ENCODE results near the gene KRTAP2-4. TPM values are rescaled to one million over a fixed set of nuclear protein-coding genes. Genes with fewer than 3 reads are reported as not detected.
"Not testable (repeated sequence)": the region's sequence is repeated elsewhere in the genome, so short reads cannot be mapped to it uniquely, and the experiment has no call there.

The KRTAP2-4 gene
- polyA plus RNA-seq, 1 donor, result not detected

DNA sequence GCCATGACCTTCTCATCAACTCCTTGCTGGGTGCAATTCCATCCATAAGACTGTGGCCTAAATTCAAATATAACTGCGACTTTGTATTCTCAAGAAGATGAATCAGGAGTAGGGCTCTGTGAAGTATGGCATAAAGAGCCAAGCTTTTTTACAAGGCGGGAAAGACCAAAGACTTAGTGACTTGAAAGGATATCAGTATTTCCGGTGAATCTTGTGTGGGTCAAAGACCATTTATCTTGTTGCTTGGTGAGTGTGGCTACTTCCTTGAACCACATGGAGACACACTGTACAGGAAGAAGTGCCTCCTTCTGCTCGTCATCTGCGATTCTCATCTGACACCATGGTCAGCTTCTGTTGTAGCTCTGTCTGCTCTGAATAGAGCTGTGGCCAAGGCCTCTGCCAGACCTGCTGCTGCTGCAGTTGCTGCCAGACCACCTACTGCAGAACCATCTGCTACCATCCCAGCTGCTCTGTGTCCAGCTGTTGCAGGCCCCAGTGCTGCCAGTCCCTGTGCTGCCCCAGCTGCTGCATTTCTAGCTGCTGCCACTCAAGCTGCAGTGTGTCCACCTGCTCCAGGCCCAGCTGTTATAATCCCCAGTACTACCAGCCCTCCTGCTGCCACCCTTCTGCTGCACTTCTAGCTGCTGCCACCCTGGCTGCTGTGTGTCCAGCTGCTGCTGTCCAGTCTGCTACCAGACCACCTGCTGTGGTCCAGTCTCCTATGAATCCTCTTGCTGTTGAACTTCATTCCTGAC is 6.1 kb upstream of the KRTAP2-4 start:
- no peak for DNase-seq (ENCODE audit: low read depth)

DNA sequence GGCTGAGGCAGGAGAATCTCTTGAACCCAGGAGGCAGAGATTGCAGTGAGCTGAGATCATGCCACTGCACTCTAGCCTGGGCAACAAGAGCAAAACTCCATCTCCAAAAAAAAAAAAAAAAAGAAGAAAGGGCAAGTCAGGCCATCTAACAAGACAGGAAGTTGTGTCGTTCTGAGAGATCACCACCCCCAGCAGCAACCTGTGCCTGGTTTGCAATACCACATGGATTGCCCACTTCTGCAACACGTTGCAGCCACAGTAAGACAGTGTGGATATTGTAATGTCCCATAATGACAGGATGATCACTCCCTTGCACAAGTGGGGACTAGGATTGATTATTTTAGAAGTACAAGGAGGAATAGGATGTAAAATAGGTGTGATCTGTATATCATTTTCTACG is 3.4 kb upstream of the KRTAP2-4 start:
- no peak for DNase-seq (ENCODE audit: low read depth)

DNA sequence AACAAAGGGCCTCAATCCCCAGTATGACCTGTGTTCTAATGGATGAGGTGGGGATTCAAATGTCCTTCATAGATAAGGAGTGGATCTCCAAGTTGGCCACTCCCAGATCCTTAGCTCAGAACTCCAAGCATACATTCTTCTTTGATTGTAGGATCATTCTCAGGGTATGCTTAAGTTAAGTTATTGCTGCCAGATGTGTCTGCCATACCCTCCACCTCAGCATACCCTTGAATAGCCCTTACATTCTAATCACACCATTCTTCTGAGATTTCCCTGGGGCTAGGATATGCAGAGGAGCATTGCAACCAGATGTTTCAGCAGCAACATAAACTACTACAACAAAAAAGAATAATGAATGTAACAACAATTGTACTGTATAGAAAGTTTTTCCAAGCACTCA is 1.6 kb upstream of the KRTAP2-4 start:
- DNase-seq (ENCODE audit: low read depth), result no peak

DNA sequence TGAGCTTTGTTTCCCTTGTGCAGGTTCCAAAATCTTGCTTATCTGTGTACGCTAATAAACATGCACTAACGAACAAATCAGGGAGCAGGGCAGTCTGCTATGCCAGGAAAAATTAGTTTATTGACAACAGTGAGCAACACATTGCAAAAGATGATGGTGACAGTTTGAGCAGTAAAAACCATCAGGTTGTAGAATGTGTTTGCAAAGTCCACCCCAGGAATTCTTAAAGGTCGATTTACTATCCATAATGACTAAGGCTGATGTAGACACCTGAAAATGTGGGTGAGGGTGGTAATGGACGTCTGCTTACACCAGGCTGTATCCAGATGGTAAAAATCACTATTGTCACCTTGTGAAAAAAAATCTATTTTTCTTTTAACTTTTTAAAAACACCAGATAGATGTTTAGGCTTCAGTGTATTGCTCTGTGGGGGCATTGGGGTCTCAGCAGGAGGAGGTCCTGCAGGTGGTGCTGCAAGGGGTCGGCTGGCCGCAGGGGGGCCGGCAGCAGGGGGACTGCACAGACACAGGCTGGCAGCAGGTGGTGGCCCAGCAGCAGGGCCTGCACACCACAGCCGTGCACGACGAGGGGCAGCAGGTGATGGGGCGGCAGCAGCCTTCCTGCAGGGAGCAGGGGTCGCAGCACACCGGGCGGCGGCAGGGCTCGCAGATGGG is 526 bp downstream of the KRTAP2-4 start:
- not testable (repeated sequence) for DNase-seq (ENCODE audit: low read depth)

DNA sequence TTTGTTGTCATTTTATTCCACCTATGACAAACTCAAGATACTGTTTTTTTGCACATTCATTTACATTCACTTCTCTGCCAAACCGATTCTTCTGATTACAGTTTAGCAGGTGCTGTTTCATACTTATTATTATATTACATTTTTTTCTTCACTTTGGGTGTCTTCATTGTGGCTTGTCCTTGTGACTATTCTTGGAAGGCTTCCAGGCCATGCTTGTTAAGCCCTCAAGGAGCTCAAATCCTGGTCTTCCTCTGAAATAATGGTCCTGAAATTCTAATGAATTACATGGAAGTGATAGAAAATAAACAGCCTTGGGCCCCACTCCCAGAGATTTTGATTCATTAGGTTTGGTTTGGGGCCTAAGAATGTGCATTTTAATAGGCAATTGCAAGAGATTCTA is 1.4 kb downstream of the KRTAP2-4 start:
- no peak for DNase-seq (ENCODE audit: low read depth)

DNA sequence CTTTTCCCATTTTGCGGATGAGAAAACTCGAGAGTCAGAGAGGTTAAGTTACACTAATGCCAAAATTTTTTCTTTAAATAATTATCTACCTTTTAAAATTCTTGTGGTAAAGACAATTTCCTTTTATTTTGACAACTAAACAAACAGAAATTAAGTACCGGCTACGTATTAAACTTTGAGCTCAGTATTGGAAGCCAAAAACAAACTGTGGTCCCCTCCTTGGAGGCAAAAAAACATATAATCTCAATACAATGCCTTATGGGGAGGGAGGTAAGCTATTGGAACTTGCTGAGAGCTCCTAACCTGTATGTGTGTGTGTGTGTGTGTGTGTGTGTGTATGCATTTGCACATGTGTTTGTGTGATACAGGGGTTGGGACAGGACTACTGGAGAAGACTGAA is 2.2 kb downstream of the KRTAP2-4 start:
- DNase-seq (ENCODE audit: low read depth), result no peak

DNA sequence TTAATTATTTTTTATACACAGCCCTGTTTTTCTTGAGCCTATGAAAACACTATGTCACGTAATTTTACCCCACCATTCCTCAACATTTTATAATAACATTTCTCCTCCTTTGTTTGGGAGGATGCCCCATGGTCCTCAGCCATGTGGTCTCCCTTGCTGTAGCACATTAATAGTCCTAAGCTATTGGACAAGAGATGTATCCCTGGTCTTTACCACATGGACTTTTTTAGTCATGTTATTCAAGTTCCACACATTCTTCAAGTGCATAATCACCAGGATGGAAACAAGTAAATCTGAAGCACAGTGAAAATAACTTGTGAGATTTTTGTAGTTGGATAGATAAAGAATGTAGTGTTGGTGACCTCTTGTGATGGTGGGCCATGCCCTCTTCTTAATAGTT is 3.7 kb downstream of the KRTAP2-4 start:
- no peak for DNase-seq (ENCODE audit: low read depth)

DNA sequence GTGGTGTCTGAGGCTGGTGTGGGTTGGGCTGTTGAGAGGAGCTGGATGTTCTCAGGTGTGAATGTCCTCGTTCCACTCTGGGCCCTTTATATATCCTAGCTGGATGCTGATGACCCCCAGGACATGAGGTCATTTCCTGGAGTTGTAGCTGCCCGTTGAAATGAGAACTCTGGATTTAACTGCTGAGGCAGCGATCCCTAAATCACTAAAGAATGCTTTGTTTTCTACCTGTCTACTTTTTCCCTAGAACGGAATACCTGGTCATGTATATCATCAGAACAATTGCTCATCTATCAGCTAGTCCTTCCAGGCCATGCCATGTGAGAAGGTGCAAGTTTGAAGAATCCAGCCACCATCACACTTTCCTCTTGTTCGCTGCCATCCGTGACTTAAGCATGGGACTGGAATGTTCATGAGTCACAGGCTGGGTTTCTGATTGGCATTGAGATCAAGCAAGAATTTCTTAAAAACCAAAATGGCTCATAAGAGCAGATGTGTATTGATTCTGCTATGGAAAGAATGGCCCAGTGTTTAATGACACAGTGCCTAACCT is 5.6 kb downstream of the KRTAP2-4 start, which contains the start of gene KRTAP2-3:
Gene KRTAP2-3 (minus strand): TSS at position 63 of the 553 bp plus-strand sequence. CDS start 64 bp downstream, outside the sequence.
- no peak for DNase-seq (ENCODE audit: low read depth)

DNA sequence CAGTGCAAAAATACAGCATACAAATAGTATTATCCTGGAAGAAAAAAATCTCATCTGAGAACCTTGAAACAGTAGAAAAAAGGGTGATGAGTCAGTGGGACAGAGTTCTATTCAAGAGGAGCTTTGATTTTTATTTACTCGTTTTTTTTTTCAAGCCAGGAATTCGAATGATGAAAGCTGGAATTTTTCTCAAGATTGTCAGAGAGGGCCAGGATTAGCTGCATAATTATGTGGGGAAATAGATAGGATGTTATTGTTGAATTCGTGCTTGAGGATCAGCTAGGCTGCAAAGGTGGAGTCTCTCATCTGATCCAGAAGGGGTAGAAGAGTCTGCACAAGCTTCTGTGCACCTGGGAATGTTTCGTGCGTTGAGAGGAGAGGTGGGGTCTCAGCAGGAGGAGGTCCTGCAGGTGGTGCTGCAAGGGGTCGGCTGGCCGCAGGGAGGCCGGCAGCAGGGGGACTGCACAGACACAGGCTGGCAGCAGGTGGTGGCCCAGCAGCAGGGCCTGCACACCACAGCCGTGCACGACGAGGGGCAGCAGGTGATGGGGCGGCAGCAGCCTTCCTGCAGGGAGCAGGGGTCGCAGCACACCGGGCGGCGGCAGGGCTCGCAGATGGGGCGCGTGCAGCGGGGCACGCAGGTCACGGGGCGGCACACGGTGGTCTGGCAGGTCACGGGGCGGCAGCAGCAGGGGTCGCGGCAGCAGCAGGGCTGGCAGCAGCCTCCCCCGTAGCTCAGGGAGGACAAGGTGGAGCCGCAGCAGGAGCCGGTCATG is 6.2 kb downstream of the KRTAP2-4 start:
- not testable (repeated sequence) for DNase-seq (ENCODE audit: low read depth)

DNA sequence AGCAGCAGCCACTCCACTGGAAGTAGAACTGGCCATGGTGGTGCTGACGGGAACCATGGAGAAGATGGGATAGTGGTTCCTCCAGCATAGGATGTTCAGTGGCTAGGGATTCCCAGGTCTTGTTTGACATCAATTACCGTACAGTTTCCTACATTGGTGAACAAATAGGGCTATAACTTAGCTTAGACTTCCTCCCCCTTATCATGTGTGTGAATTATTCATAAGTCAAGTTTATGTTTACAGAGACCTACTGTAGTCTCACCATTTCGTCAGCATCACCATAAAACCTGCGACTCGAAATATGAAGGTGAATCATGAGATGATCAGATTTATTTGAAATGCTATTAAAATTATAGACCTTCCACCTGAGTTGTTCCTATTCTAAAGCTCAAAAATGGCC is 6.9 kb downstream of the KRTAP2-4 start:
- no peak for DNase-seq (ENCODE audit: low read depth)

DNA sequence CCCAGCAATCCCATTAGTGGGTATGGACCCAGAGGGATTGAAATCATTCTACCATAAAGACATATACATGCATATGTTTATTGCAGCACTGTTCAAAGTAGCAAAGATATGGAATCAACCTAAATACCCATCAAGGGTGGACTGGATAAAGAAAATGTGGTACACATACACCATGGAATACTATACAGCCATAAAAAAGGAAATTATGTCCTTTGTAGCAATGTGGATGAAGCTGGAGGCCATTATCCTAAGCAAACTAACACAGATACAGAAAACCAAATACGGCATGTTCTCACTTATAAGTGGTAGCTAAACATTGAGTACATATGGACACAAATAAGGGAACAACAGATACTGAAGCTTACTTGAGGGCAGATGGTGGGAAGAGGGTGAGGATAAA is 8.1 kb downstream of the KRTAP2-4 start:
- DNase-seq (ENCODE audit: low read depth), result no peak

DNA sequence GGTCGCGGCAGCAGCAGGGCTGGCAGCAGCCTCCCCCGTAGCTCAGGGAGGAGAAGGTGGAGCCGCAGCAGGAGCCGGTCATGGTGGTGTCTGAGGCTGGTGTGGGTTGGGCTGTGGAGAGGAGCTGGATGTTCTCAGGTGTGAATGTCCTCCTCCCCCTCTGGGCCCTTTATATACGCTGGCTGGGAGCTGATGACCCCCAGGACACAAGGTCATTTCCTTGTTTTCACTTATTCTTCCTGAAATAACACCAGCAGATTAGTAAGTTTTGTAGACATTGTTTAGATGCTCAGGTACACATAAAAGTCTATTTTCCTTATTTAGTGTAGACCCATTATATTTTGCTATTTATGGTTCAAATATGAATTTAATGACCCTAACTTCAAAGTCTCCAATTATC is 10.5 kb downstream of the KRTAP2-4 start, which contains the start of gene KRTAP2-2:
Gene KRTAP2-2 (minus strand): TSS at position 101 of the 400 bp plus-strand sequence. CDS start 19 bp downstream, at position 82.
- DNase-seq (ENCODE audit: low read depth), result not testable (repeated sequence)

DNA sequence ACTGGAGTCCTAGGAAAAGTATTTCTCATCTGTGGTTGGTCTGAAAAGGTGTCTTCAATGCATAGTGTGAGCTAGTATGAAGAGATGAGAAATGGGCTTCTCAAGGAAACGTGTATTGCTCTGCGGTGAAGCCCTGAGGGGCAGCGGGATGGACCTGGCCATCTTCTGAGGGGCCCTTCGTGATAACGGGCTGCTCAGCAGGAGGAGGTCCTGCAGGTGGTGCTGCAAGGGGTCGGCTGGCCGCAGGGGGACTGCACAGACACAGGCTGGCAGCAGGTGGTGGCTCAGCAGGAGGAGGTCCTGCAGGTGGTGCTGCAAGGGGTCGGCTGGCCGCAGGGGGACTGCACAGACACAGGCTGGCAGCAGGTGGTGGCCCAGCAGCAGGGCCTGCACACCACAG is 11.1 kb downstream of the KRTAP2-4 start:
- DNase-seq (ENCODE audit: low read depth), result not testable (repeated sequence)

DNA sequence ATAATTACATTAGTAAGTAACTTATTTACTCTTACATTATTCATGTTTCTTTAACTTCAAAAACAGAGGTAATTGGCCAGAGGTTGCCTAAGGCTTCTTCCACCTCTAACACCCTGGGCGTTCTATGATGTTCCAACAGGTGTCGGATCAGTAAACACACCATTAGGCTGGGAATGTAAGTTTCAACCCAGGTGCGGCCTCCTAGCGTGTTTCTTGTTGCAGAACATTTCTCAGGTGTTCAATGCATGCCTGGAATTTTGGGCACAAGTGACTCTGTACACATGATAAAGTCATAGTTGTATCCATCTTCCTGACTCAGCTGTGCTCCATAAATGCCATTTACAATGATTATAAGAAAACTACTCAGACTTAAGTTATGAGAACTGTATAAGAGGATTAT is 11.7 kb downstream of the KRTAP2-4 start:
- DNase-seq (ENCODE audit: low read depth), result no peak

DNA sequence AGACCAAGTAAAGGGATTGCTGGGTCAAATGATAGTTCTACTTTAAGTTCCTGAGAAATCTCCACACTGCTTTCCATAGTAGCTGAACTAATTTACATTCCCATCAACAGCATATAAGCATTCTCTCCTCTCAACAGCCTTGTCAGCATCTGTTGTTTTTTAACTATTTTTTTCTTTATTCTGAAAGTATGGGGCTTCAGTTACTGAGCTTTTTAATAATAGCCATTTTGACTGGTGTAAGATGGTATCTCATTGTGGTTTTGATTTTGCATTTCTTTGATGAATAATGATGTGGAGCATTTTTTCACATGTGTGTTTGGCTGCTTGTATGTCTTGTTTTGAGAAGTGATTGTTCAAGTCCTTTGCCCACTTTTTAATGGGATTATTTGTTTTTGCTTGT is 13.1 kb downstream of the KRTAP2-4 start:
- DNase-seq (ENCODE audit: low read depth), result no peak

DNA sequence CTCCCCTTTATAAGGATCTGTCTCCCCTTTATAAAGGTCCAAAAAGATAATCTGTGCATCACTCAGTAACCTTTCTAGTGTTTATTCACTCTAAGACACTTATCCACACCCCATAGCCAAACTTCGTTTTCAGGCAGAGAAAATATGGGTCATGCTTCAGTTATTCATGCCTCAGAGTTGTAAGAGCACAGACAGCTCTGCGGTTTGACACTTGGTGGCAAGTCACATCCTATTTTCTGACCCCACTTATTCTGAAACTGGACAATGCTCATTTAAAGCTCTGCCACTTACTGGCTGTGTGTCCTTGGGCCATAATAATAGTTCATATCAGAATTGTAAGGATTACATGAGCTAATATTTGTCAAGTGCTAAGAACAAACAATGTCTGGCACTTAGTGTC is 16.6 kb downstream of the KRTAP2-4 start:
- DNase-seq (ENCODE audit: low read depth), result no peak

DNA sequence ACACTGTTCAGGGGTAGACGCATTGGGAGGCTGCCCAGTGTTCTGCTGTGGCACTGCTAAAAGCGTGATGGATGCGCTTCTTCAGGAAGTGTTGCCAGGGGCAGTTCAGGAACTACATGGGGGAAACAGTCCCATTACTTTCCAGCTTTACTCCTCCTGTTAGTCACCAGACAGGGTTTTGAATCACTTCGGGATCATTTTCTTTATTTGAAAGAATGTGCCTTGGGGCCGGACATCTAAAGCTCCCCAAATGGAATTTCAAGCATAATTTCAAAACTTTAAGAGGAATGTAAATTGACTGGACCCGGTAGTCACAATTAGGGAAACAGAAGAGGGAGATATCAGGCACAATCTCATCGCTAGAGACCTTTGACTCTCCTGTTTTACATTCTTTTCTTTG is 17.2 kb downstream of the KRTAP2-4 start:
- DNase-seq (ENCODE audit: low read depth), result no peak

DNA sequence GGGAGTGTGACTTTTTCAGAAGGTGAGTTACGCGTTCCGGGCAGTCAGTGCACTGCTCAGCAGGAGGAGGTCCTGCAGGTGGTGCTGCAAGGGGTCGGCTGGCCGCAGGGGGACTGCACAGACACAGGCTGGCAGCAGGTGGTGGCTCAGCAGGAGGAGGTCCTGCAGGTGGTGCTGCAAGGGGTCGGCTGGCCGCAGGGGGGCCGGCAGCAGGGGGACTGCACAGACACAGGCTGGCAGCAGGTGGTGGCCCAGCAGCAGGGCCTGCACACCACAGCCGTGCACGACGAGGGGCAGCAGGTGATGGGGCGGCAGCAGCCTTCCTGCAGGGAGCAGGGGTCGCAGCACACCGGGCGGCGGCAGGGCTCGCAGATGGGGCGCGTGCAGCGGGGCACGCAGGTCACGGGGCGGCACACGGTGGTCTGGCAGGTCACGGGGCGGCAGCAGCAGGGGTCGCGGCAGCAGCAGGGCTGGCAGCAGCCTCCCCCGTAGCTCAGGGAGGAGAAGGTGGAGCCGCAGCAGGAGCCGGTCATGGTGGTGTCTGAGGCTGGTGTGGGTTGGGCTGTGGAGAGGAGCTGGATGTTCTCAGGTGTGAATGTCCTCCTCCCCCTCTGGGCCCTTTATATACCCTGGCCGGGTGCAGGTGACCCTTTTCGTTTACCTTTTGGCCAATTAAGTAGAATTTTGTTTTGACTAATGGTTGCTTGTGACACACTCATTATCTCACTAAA is 18.8 kb downstream of the KRTAP2-4 start, which contains the start of gene KRTAP2-1:
Gene KRTAP2-1 (minus strand): TSS at position 582 of the 731 bp plus-strand sequence. CDS start 49 bp downstream, at position 533.
- not testable (repeated sequence) for DNase-seq (ENCODE audit: low read depth)

DNA sequence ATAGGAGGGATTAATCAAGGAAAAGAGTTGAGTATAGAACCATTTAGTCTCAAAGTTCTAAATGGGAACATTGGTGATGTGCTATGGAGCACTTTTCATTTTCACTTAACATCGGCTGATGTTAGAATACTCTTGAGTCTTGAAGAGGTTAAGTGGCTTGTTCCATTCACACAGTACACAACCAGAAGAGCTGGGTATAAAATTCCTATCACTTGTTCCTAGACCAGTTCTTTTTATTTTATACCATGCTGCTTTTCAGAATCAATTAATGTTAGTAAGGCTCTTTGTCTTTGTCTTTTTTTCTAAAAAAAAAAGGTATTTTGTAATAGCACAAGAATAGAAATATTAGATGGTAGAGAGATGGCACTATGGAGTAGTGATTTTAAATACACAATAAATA is 22.7 kb downstream of the KRTAP2-4 start:
- DNase-seq (ENCODE audit: low read depth), result no peak

DNA sequence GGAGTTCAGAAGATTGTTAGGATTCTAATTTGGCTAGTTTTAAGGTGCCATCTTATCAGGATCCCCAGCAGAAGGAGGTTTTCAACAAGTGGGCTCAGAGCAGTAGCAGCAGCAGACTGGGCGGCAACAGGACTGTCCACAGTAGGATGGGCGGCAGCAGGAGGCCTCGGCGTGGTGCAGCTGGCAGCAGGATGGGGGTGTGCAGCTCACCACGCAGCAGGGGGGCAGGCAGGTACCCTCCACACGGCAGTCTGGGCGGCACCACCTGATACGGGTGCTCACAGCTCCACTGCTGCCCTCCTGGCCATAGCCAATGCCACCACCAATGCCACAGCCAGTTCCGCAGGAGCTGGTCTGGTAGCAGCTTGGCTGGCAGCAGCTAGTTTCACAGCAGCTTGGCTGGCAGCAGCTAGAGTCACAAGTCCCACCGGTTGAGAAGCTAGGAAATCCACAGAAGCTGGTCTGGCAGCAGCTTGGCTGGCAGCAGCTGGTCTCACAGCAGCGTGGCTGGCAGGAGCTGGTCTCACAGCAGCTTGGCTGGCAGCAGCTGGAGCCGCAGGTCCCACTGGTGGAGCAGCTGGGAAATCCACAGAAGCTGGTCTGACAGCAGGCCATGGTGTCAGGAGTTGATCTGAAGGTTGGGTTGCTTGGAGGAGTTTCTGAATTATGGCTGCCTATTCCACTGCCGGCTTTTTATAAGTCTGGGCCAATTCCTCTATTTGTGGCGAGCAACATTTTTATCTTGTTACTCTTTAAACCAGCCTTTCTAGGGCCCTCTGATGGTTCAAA is 24.7 kb downstream of the KRTAP2-4 start, which contains the start of gene KRTAP1-1:
Gene KRTAP1-1 (minus strand): TSS at position 668 of the 789 bp plus-strand sequence. CDS start 53 bp downstream, at position 615.
- DNase-seq (ENCODE audit: low read depth), result not testable (repeated sequence)
